DOHH2 (cell line): ENCODE results near the gene PCYT1B.
"Not testable (repeated sequence)": the region's sequence is repeated elsewhere in the genome, so short reads cannot be mapped to it uniquely, and the experiment has no call there.

Experiments used
- H3F3A ChIP-seq: fragments of 200-600 bp; sonication (generic), shearing (Covaris generic); 2 replicates; pipeline ENCODE4 v1.6.0; 2016; ENCODE audit warnings: antibody characterized with exemption, mild to moderate bottlenecking; ENCODE audit not compliant: control insufficient read depth, insufficient read depth
- H3K27ac ChIP-seq: fragments of 200-600 bp; sonication (generic); 2 replicates; pipeline ENCODE4 v1.5.1; 2014; ENCODE audit warnings: low read depth, mild to moderate bottlenecking, low read length, moderate library complexity
- H3K27me3 ChIP-seq: fragments of 200-600 bp; sonication (generic); 2 replicates; pipeline ENCODE4 v1.6.1; 2014; ENCODE audit warnings: mild to moderate bottlenecking, low read length, mixed read lengths; ENCODE audit not compliant: control insufficient read depth
- H3K36me3 ChIP-seq: fragments of 200-600 bp; sonication (generic); 2 replicates; pipeline ENCODE4 v1.6.1; 2014; ENCODE audit warnings: mild to moderate bottlenecking, low read length, moderate library complexity, mixed read lengths; ENCODE audit not compliant: control insufficient read depth
- H3K4me1 ChIP-seq: fragments of 200-600 bp; sonication (generic); 2 replicates; pipeline ENCODE4 v1.6.1; 2014; ENCODE audit warnings: mild to moderate bottlenecking, low read length, mixed read lengths; ENCODE audit not compliant: control insufficient read depth
- H3K4me2 ChIP-seq: fragments of 200-600 bp; sonication (generic); 2 replicates; pipeline ENCODE4 v1.6.0; 2014; ENCODE audit warnings: mild to moderate bottlenecking, low read length, moderate library complexity
- H3K4me3 ChIP-seq: fragments of 200-600 bp; sonication (generic); 2 replicates; pipeline ENCODE4 v1.5.1; 2014; ENCODE audit warnings: mild to moderate bottlenecking, low read length, mixed read lengths
- H3K79me2 ChIP-seq: fragments of 200-600 bp; sonication (generic); 2 replicates; pipeline ENCODE4 v1.6.1; 2014; ENCODE audit warnings: mild to moderate bottlenecking, low read length, mixed read lengths; ENCODE audit not compliant: control insufficient read depth
- H3K9me2 ChIP-seq: fragments of 200-600 bp; sonication (generic); replicated peaks from 2 replicates; pipeline ENCODE4 v1.6.1; 2014; ENCODE audit warnings: mild to moderate bottlenecking, low read length, mixed read lengths; ENCODE audit not compliant: control insufficient read depth
- H3K9me3 ChIP-seq: fragments of 200-600 bp; sonication (generic); 2 replicates; pipeline ENCODE4 v1.6.1; 2014; ENCODE audit warnings: antibody characterized with exemption, low read length, mixed read lengths; ENCODE audit not compliant: control insufficient read depth, insufficient read depth
- H4K20me1 ChIP-seq: fragments of 200-600 bp; sonication (generic); 2 replicates; pipeline ENCODE4 v1.6.0; 2014; ENCODE audit warnings: low read depth, mild to moderate bottlenecking, antibody characterized with exemption, low read length, moderate library complexity; ENCODE audit not compliant: control insufficient read depth, insufficient read depth
- EZH2phosphoT487 ChIP-seq: fragments of 200-600 bp; sonication (generic); IDR thresholded peaks from 2 replicates; pipeline ENCODE4 v1.6.1; 2017; ENCODE audit warnings: borderline replicate concordance, mild to moderate bottlenecking, antibody characterized with exemption, low read length, moderate library complexity, mixed read lengths
- TF ChIP-seq, protein P1 (sequence below): fragments of 200-600 bp; sonication (generic); IDR thresholded peaks from one replicate; pipeline ENCODE4 v1.5.1; 2014; ENCODE audit warnings: antibody characterized with exemption, mild to moderate bottlenecking, low read depth, low read length; ENCODE audit not compliant: poor library complexity, severe bottlenecking

Gene PCYT1B

DNA sequence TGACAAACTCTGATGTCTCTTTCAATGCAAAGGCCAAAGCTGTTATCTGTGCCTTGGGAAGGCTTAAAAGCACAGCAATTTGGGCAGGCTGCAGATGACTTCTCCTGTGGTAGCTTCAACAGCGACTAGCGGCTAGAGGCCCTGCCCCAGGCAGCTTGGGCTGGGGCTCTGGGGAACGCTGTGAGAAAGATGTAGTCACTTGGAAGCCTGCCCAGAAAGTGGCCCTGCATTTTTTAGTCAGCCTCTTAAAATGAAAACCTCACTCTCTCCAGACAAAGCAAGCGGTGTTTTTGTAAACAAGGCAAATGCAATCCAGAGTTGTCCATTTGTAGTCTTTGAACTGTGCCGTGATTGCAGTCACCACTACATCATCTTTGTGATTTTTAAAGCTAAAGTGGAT is 27.5 kb downstream of the PCYT1B start:
- H3K4me3 ChIP-seq = no peak overlapping the region
- H3K27ac ChIP-seq = no peak overlapping the region
- no peaks in the 10 kb centered on the region for H3F3A ChIP-seq
- no peaks in the 10 kb centered on the region for H3K36me3 ChIP-seq
- H3K79me2 ChIP-seq = no peaks in the 10 kb centered on the region
- H3K27me3 ChIP-seq = no peaks in the 10 kb centered on the region
- no peak overlapping the region for H3K4me2 ChIP-seq
- TF ChIP-seq, protein P1, sequence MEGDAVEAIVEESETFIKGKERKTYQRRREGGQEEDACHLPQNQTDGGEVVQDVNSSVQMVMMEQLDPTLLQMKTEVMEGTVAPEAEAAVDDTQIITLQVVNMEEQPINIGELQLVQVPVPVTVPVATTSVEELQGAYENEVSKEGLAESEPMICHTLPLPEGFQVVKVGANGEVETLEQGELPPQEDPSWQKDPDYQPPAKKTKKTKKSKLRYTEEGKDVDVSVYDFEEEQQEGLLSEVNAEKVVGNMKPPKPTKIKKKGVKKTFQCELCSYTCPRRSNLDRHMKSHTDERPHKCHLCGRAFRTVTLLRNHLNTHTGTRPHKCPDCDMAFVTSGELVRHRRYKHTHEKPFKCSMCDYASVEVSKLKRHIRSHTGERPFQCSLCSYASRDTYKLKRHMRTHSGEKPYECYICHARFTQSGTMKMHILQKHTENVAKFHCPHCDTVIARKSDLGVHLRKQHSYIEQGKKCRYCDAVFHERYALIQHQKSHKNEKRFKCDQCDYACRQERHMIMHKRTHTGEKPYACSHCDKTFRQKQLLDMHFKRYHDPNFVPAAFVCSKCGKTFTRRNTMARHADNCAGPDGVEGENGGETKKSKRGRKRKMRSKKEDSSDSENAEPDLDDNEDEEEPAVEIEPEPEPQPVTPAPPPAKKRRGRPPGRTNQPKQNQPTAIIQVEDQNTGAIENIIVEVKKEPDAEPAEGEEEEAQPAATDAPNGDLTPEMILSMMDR = no peak
- no peak for TF ChIP-seq EZH2phosphoT487
- H4K20me1 ChIP-seq = no peaks in the 10 kb centered on the region
- H3K9me2 ChIP-seq = no peaks in the 10 kb centered on the region
- no peaks in the 10 kb centered on the region for H3K9me3 ChIP-seq
- H3K4me1 ChIP-seq = no peaks in the 10 kb centered on the region

DNA sequence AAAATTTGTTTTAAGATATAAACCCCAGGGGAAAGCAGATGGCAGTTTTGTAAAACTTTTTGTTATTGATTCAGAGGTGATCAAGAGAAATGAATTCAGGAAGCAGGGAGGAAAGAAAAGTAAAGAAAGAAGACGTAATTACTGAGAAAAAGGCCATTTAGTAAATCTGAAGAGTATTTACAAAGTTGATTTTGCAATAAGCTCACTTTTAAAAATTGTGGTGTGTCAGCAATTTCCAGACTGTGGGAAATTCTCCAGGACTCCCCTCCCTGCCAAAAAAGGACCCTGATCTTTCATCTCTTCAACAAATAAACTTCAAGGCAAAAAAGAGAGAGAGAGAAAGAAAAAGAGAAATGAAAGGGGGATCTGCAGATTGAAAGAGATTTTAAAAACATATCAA is 36.6 kb downstream of the PCYT1B start:
- Histone ChIP-seq H3K36me3 (no peaks in the 10 kb centered on the region), H3K9me3 (no peaks in the 10 kb centered on the region), H3K4me3 (no peak overlapping the region), H3K27me3 (no peaks in the 10 kb centered on the region), H3K27ac (no peak overlapping the region), H3K4me1 (no peaks in the 10 kb centered on the region), H3F3A (no peaks in the 10 kb centered on the region), H3K9me2 (no peaks in the 10 kb centered on the region), H4K20me1 (no peaks in the 10 kb centered on the region), H3K4me2 (no peak overlapping the region), H3K79me2 (no peaks in the 10 kb centered on the region)
- TF ChIP-seq, protein P1 = no peak
- TF ChIP-seq EZH2phosphoT487 = no peak

DNA sequence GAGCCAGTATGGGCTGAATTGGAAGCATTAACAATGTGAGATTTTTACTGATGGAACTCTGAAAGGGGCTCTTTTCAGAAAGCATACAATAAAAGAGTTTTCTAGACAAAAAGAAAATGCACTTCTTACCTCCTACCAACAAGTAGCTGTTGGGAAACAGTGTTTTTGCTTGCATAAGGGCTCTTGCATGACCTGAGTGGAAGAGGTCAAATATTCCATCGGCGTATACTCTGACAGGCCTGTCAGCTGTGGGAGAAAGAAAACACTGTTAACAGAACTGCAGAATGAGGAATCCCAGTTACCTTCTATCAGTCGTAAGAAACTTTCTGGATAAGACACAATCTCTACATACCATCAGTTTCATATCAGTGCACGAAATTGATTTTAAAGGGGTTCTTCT is 39.5 kb downstream of the PCYT1B start:
- Histone ChIP-seq H3K4me1 (no peaks in the 10 kb centered on the region), H3K27me3 (no peaks in the 10 kb centered on the region), H3K27ac (no peak overlapping the region), H3K9me3 (no peaks in the 10 kb centered on the region), H3K4me2 (no peak overlapping the region), H3K4me3 (no peak overlapping the region), H3K79me2 (no peaks in the 10 kb centered on the region), H3K9me2 (no peaks in the 10 kb centered on the region), H3F3A (no peaks in the 10 kb centered on the region), H3K36me3 (no peaks in the 10 kb centered on the region), H4K20me1 (no peaks in the 10 kb centered on the region)
- no peak for TF ChIP-seq EZH2phosphoT487
- TF ChIP-seq, protein P1 = no peak

DNA sequence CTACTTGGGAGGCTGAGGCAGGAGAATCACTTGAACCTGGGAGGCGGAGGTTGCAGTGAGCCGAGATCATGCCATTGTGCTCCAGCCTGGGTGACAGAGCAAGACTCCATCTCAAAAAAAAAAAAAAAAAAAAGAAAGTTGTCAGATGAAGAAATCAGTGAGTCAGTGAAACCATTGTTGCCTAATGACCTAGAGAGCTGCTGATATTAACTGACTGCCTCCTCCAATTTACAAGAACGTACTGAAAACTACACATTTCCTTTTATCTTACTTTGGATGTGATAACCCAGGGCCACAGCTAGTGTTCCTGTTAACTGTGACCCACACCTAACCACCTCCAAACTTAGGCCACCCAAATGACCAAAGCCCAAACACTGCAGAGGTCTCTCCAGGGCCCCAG is 41.2 kb downstream of the PCYT1B start:
- not testable (repeated sequence) for H3K4me1 ChIP-seq, H3F3A ChIP-seq, H3K9me3 ChIP-seq, H3K79me2 ChIP-seq, H3K4me2 ChIP-seq, H4K20me1 ChIP-seq, H3K27ac ChIP-seq, H3K9me2 ChIP-seq, H3K36me3 ChIP-seq, H3K27me3 ChIP-seq, H3K4me3 ChIP-seq
